Activated CD4-positive, alpha-beta T cell treated with anti-CD3 and anti-CD28 coated beads, Interleukin-2, amount 50 U/mL, for 48 hours (primary cell): ENCODE measurements around the gene DOCK4.
"Not testable (repeated sequence)": the region's sequence is repeated elsewhere in the genome, so short reads cannot be mapped to it uniquely, and the experiment has no call there.

ENCODE experiments used
- DNase-seq, 2 experiments: peaks; one replicate each; pipeline ENCODE4 v3.0.0-alpha.2; 2020

DOCK4 gene

GRCh38 chr7:111929264-111929663, 276.9 kb downstream of the DOCK4 start:
- DNase-seq = no peak

- DNase-seq = no peak
These were observed 278.7 kb downstream of the DOCK4 start for GRCh38 chr7:111927353-111928019.

GRCh38 chr7:111920329-111920728, 285.9 kb downstream of the DOCK4 start:
- DNase-seq = no peak

GRCh38 chr7:111919631-111920179, 286.5 kb downstream of the DOCK4 start:
- no peak for DNase-seq

GRCh38 chr7:111919164-111919563, 287.0 kb downstream of the DOCK4 start:
- DNase-seq = no peak

- no peak for DNase-seq
These were observed 287.7 kb downstream of the DOCK4 start for GRCh38 chr7:111918461-111918860.

GRCh38 chr7:111917404-111917803, 288.8 kb downstream of the DOCK4 start:
- DNase-seq = not testable (repeated sequence)

- no peak for DNase-seq
These were observed 291.9 kb downstream of the DOCK4 start for GRCh38 chr7:111914291-111914690.

GRCh38 chr7:111911166-111911961, 294.8 kb downstream of the DOCK4 start:
- no peak for DNase-seq

- no peak for DNase-seq
These were observed 295.5 kb downstream of the DOCK4 start for GRCh38 chr7:111910656-111911055.

- not testable (repeated sequence) for DNase-seq
These were observed 297.5 kb downstream of the DOCK4 start for GRCh38 chr7:111908673-111909072.

GRCh38 chr7:111903797-111904196, 302.4 kb downstream of the DOCK4 start:
- no peak for DNase-seq

GRCh38 chr7:111903016-111903415, 303.2 kb downstream of the DOCK4 start:
- no peak for DNase-seq

- DNase-seq = no peak
These were observed 305.9 kb downstream of the DOCK4 start for GRCh38 chr7:111900283-111900682.

GRCh38 chr7:111895049-111895448, 311.1 kb downstream of the DOCK4 start:
- DNase-seq = no peak

- no peak for DNase-seq
These were observed 311.7 kb downstream of the DOCK4 start for GRCh38 chr7:111894518-111894917.

- DNase-seq = no peak
These were observed 313.0 kb downstream of the DOCK4 start for GRCh38 chr7:111893190-111893589.

GRCh38 chr7:111892588-111892987, 313.6 kb downstream of the DOCK4 start:
- no peak for DNase-seq

GRCh38 chr7:111887734-111888133, 318.5 kb downstream of the DOCK4 start:
- no peak for DNase-seq

- no peak for DNase-seq
These were observed 320.0 kb downstream of the DOCK4 start for GRCh38 chr7:111886233-111886632.

GRCh38 chr7:111883241-111883640, 323.0 kb downstream of the DOCK4 start:
- DNase-seq = no peak

GRCh38 chr7:111878785-111879184, 327.4 kb downstream of the DOCK4 start:
- DNase-seq = no peak

- no peak for DNase-seq
These were observed 328.3 kb downstream of the DOCK4 start for GRCh38 chr7:111877931-111878330.
